Measurements from ENCODE around the gene M1AP.
A peak's percentile ranks its signal among the peaks of the same experiment; 100 is the strongest.

M1AP gene

GRCh38 chr2:74551942-74552913, 95.9 kb downstream of the M1AP start:
- TF ChIP-seq ZFX (IDR thresholded peaks at IDR 0.05; ENCODE audit: borderline replicate concordance) = no peak
- no peak for TF ChIP-seq CTCF (IDR thresholded peaks at IDR 0.05)

GRCh38 chr2:74551530-74551929, 96.6 kb downstream of the M1AP start:
- no peak overlapping the region for H3K27ac ChIP-seq
- no peak for TF ChIP-seq CTCF (IDR thresholded peaks at IDR 0.05)
- no peak for TF ChIP-seq ZFX (IDR thresholded peaks at IDR 0.05; ENCODE audit: borderline replicate concordance)

More at GRCh38 chr2:74551942-74552913, 95.9 kb downstream of the M1AP start:
- no peak overlapping the region for H3K27ac ChIP-seq

GRCh38 chr2:74550231-74550630, 97.9 kb downstream of the M1AP start:
- peak overlapping the region; percentile 87 for H3K27ac ChIP-seq
- TF ChIP-seq CTCF (IDR thresholded peaks at IDR 0.05) (no peak), ZFX (IDR thresholded peaks at IDR 0.05; ENCODE audit: borderline replicate concordance) (no peak)

GRCh38 chr2:74548900-74549826, 99.0 kb downstream of the M1AP start:
- H3K27ac ChIP-seq = peak overlapping the region; percentile 87
- TF ChIP-seq CTCF (IDR thresholded peaks at IDR 0.05) = 0 out of 2 replicates have a peak, but pooled peaks have one; percentile 4
- TF ChIP-seq ZFX (IDR thresholded peaks at IDR 0.05; ENCODE audit: borderline replicate concordance) = no peak

- TF ChIP-seq ZFX (IDR thresholded peaks at IDR 0.05; ENCODE audit: borderline replicate concordance) = no peak
- no peak for TF ChIP-seq CTCF (IDR thresholded peaks at IDR 0.05)
- peak overlapping the region; percentile 87 for H3K27ac ChIP-seq
Measured at GRCh38 chr2:74548285-74548899, 99.7 kb downstream of the M1AP start.

- no peak overlapping the region for H3K27ac ChIP-seq
- TF ChIP-seq CTCF (IDR thresholded peaks at IDR 0.05) = no peak
- TF ChIP-seq ZFX (IDR thresholded peaks at IDR 0.05; ENCODE audit: borderline replicate concordance) = no peak
Measured at GRCh38 chr2:74546004-74546403, 102.1 kb downstream of the M1AP start.
